GM12801 (cell line): ENCODE measurements around the gene RPS5.

Experiments
- TF ChIP-seq, protein P1 (sequence below): IDR thresholded peaks from one replicate; pipeline ENCODE4 v1.5.1; 2011; ENCODE audit warnings: control low read depth; ENCODE audit not compliant: insufficient read length; ENCODE audit errors: extremely low read depth

The RPS5 gene

DNA sequence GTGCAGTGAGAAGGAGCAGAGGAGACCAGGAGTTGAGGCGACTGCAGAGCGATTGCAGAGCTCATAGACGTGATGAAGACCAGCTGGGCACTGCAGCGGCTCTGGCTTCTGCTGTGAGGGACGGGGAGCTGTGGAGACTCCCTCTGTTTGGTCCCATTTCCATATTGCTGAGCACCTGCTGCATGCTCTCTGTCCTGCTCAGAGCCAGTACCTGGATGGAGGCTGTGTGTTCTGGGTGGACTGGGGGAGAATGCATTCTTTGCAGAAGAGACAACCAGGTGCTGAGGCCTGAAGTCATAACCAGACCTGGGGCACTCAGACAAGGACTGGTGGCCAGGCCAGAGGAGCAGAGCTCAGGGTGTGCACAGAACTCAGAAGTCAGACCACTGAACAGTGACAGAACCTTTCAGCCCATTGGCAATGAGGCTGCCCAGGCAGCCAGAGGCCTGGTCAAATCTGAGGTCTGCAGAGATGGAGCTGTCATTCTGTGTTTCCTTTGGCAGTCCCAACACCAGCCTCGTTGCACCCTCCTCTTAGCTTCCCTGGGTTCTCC is 32.5 kb upstream of the RPS5 start:
- TF ChIP-seq, protein P1, sequence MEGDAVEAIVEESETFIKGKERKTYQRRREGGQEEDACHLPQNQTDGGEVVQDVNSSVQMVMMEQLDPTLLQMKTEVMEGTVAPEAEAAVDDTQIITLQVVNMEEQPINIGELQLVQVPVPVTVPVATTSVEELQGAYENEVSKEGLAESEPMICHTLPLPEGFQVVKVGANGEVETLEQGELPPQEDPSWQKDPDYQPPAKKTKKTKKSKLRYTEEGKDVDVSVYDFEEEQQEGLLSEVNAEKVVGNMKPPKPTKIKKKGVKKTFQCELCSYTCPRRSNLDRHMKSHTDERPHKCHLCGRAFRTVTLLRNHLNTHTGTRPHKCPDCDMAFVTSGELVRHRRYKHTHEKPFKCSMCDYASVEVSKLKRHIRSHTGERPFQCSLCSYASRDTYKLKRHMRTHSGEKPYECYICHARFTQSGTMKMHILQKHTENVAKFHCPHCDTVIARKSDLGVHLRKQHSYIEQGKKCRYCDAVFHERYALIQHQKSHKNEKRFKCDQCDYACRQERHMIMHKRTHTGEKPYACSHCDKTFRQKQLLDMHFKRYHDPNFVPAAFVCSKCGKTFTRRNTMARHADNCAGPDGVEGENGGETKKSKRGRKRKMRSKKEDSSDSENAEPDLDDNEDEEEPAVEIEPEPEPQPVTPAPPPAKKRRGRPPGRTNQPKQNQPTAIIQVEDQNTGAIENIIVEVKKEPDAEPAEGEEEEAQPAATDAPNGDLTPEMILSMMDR = no peak

DNA sequence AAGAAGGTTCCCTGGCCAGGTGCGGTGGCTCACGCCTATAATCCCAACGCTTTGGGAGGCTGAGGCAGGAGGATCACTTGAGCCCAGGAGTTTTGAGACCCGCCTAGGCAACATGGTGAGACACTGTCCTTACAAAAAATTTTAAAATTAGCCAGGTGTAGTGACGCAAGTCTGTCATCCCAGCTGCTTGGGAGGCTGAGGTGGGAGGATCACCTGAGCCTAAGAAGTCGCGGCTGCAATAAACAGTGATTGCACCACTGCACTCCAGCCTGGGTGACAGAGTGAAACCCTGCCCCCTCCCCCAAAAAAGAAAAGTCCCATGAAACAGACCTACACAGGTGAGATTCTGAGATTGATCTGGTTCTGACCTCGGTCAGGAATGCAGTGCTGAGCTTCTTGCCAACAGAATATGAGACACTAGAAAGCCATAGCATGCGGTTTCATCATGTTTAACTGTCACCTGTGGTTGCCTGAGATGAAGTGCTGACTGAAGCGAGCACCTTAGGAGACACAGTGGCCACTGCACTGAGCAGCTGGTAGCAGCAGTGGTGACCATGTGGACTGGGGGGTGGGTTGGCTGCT is 31.8 kb upstream of the RPS5 start:
- TF ChIP-seq, protein P1 = no peak

DNA sequence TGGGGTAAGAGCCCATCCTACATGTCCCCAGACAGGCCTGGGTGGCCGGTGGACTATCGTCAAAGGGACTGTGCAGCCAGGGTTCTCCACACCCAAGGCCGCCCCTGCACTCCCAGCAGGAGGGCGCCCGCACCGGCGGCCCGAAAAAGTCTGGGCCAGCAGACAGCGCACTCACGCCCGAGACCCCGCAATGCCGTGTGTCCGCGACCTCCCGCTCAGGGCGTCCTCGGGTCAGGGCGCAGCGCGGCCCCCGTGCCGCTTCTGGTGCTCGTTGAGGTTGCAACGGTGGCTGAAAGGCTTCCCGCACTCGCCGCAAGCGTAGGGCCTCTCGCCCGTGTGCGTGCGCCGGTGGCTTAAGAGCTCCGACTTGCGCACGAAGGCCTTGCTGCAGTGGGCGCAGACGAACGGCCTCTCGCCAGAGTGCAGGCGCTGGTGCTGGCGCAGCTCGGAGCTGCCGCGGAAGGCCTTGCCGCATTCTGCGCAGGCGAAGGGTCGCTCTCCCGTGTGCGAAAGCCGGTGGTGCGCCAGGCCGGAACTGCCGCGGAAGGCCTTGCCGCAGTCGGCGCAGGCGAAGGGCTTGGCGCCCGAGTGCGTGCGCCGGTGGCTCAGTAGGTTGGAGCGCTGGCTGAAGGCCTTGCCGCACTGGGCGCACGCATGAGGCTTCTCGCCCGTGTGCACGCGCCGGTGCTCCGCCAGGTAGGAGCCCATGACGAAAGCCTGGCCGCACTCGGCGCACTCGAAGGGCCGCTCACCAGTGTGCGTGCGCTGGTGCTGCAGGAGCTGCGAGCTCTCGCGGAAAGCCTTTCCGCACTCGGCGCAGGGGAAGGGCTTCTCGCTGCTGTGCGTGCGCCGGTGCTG is 30.9 kb upstream of the RPS5 start:
- TF ChIP-seq, protein P1 = no peak

- TF ChIP-seq, protein P1 = no peak
Measured at GRCh38 chr19:58356766-58357480, 30.1 kb upstream of the RPS5 start.

DNA sequence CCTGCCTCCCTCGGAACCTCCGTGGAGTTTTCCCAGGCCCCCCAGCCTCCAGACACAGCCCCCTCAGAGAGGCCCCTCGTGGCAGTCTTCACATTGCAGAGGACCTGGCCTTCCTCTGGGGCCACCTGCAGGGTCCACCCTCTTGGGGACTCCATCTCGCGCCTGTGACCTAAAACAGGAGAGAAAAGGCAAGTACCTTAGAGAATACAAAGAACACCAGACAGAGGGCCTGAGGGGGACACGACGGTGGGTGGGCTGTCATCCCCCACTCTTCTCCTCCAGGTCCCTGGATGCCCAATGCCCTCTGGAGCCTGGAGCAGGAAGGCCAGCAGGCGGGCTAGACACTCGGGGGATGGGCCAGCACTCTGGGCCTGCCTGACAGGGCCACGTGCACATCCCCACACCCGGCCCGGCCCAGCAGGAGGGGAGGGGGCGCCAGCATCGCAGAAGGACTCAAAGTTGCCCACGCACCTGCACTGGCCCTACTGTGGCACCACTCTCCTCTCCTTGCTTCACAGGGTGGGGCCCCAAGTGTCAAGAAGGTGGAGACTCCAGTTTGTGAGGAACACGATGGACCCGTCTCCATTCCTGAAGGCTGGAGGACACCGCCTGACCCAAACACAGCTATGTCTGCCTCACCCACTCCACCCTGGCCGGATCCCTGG is 29.5 kb upstream of the RPS5 start:
- TF ChIP-seq, protein P1 = no peak

DNA sequence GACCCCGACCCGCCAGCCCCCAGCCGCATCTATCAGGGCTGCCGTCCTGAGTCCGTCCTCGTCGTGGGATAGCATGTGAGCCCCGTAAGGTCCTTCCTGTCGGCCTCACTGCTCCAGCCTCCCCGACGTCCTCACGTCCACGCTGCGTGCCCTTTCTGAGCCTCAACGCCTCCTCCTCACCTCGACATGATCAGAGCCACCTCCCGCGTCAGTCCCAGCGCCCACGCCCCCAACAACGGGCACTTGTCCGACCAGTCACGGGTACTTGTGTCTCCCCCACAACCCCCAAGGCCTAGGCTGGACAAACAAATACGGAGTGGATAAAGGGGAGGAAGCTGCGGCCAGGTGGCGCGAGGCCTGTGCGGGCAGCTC is 25.2 kb upstream of the RPS5 start:
- TF ChIP-seq, protein P1 = no peak
